T-cell (primary cell): ENCODE measurements around the gene UBALD2. TPM values are rescaled to one million over a fixed set of nuclear protein-coding genes. Genes with fewer than 3 reads are reported as not detected.
A peak's percentile ranks its signal among the peaks of the same experiment; 100 is the strongest.
"Not testable (repeated sequence)": the region's sequence is repeated elsewhere in the genome, so short reads cannot be mapped to it uniquely, and the experiment has no call there.

Experiments used
- ATAC-seq, 4 experiments: fragments of 200-7000 bp in 3 of 4; fragments of 150-1000 bp in 1 of 4; cut with Tn5 transposase; replicated peaks in 1 of 4; 1 replicate in 3 of 4; 2 replicates in 1 of 4; pipeline ENCODE4 v1.10.0; 2021; ENCODE audit warnings: moderate library complexity in 3 of 4, mild to moderate bottlenecking in 2 of 4, moderate number of reproducible peaks in 1 of 4
- CTCF ChIA-PET, 2 donors: fragments of 300-600 bp; sonication (Branson Sonifier 250); formaldehyde crosslinking; loops; one replicate each; lab custom pipeline; 2022; ENCODE audit warnings: antibody characterized with exemption in 2 of 2; lab: Charles Lee
- POLR2A ChIA-PET, 2 donors: fragments of 300-600 bp; sonication (Branson Sonifier 250); formaldehyde crosslinking; loops; one replicate each; lab custom pipeline; 2022; ENCODE audit warnings: antibody characterized with exemption in 2 of 2; lab: Charles Lee
- DNase-seq, 35 experiments: peaks; one replicate each; pipeline versions ENCODE4 v3.0.0 to v3.0.0-alpha.2; 2013 to 2023
- H3K27ac ChIP-seq: one replicate; pipeline ENCODE4 v1.5.1; 2013; ENCODE audit warnings: low read length
- H3K27me3 ChIP-seq, 2 experiments: replicated peaks in 1 of 2; 1 replicate in 1 of 2; 2 replicates in 1 of 2; pipeline versions ENCODE4 v1.6.1 to v1.7.0; 2013; ENCODE audit warnings: low read length in 1 of 2, mixed read lengths in 1 of 2; ENCODE audit not compliant: control insufficient read depth in 2 of 2, insufficient read depth in 2 of 2; ENCODE audit errors: extremely low read depth in 1 of 2
- H3K36me3 ChIP-seq, 2 donors: 1 replicate in 1 of 2; 2 replicates in 1 of 2; pipeline versions ENCODE4 v1.6.1 to v1.7.0; 2013; ENCODE audit warnings: low read length in 1 of 2; ENCODE audit not compliant: control insufficient read depth in 2 of 2, insufficient read depth in 1 of 2; ENCODE audit errors: extremely low read depth in 1 of 2
- H3K4me1 ChIP-seq, 2 experiments: 1 replicate in 1 of 2; 2 replicates in 1 of 2; pipeline versions ENCODE4 v1.6.1 to v1.7.0; 2013; ENCODE audit warnings: low read length in 2 of 2, mixed read lengths in 1 of 2; ENCODE audit not compliant: insufficient read depth in 2 of 2, control insufficient read depth in 1 of 2; ENCODE audit errors: extremely low read depth in 1 of 2
- H3K4me3 ChIP-seq, 2 donors: 1 replicate in 1 of 2; 2 replicates in 1 of 2; pipeline versions ENCODE4 v1.5.1 to v1.7.0; 2013; ENCODE audit warnings: mild to moderate bottlenecking in 2 of 2, low read length in 1 of 2, moderate library complexity in 1 of 2; ENCODE audit not compliant: control insufficient read depth in 1 of 2; ENCODE audit errors: extremely low read depth in 1 of 2
- H3K9me3 ChIP-seq: 2 replicates; pipeline ENCODE4 v1.7.0; 2013
- H3K27ac Mint-ChIP-seq, 2 donors: one replicate each; pipeline ENCODE4 v1.8.0; 2020 to 2021; ENCODE audit warnings: mild to moderate bottlenecking in 2 of 2, mixed read lengths in 2 of 2
- H3K27me3 Mint-ChIP-seq, 2 donors: one replicate each; pipeline ENCODE4 v1.8.0; 2021 to 2022; ENCODE audit warnings: mixed read lengths in 2 of 2
- H3K36me3 Mint-ChIP-seq: one replicate; pipeline ENCODE4 v1.8.0; 2021; ENCODE audit warnings: mixed read lengths
- H3K4me1 Mint-ChIP-seq, 3 donors: one replicate each; pipeline ENCODE4 v1.8.0; 2020 to 2022; ENCODE audit warnings: mixed read lengths in 3 of 3, mild to moderate bottlenecking in 1 of 3
- H3K4me3 Mint-ChIP-seq, 3 donors: one replicate each; pipeline ENCODE4 v1.8.0; 2020 to 2022; ENCODE audit warnings: mild to moderate bottlenecking in 3 of 3, mixed read lengths in 3 of 3, moderate library complexity in 3 of 3
- H3K9me3 Mint-ChIP-seq, 3 donors: one replicate each; pipeline ENCODE4 v1.8.0; 2020 to 2022; ENCODE audit warnings: mixed read lengths in 3 of 3
- WGBS: methylation state at CpG from one replicate; pipeline ENCODE4 v1.1.5; 2013; ENCODE audit warnings: missing lambda C conversion rate; ENCODE audit not compliant: insufficient coverage; 5-methylcytosine and 5-hydroxymethylcytosine counted together
- total RNA-seq, 35 experiments: library from RNA in 6 of 35; stranded (reverse) in 6 of 35; fragments of 120-200 nt in 1 of 35; gene quantifications; one replicate each; pipeline versions ENCODE4 v1.2.1 to v1.2.4 and lab custom pipeline; 2013 to 2026

UBALD2 gene
- total RNA-seq, 5 donors from 2014 or later (not counting 1 experiment from before 2014, with no cell fraction given), result 163 to 277 (median 177) TPM

DNA sequence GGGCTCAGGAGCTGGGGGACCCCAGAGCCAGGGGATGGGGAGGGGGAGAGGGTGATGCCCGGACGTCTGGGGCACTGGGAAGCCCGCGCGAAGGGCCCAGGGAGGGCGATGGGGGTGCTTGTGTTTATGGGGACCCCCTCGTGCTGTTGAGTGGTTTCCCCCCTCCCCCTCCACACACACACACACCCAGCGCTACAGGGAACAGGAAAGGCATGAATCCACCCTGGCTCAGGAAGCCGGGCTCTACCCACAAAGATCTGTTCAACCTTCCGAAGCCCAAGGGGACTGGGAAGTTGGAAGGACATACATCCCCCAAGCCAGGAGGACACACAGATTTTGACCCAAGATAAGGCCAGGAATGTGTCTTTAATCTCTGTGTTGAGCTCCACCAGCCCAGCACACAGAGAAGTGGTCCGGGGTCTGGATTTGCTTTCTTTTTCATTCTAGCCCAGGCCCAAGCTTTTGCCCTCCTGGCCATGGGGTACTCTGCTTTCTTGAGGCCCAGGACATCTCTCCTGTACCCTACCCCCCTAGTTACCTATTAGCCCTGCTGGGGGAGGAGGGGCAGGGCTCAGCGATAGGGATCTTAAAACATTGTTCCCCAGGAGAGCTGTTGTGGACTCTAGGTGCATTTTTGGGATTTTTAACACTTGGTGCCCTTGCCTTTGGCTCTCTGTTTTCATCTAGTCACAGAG lies 1.2 kb downstream of the UBALD2 start:
- Histone ChIP-seq H3K27me3 (no peaks in the 10 kb centered on the region), H3K27ac (peak overlapping the region; percentile 83), H3K4me1 (peaks cover 42 to 83% of the 10 kb centered on the region in 2 experiments), H3K36me3 (peaks cover 0 to 28% of the 10 kb centered on the region in 2 donors), H3K4me3 (peak overlapping the region; percentile 74 to 77), H3K9me3 (no peaks in the 10 kb centered on the region)
- Mint-ChIP-seq H3K4me1 (peaks cover 70 to 72% (median 71%) of the 10 kb centered on the region in 3 donors), H3K27me3 (no peaks in the 10 kb centered on the region), H3K27ac (peak overlapping the region; percentile 89 to 93), H3K9me3 (no peaks in the 10 kb centered on the region), H3K4me3 (peak overlapping the region; percentile 85 to 91 (median 89)), H3K36me3 (peaks cover 23% of the 10 kb centered on the region)
- ChIA-PET CTCF (interaction anchor here (0.5 to 0.9 kb wide), 4 partner anchors 74 to 296 kb away, joined by 3 read pairs; partner anchors contain the start of gene EXOC7 (in 1 of the 2)), POLR2A (interaction anchor here (0.5 to 1.7 kb wide), 6 partner anchors 20 to 87 kb away, joined by 3 to 7 read pairs (median 5); no protein-coding TSS in a partner anchor)
- peak in 1 of 35 experiments; percentile 49 for DNase-seq
- WGBS, result 7% methylated on average over 4 of the region's 12 CpGs
- no peak for ATAC-seq

DNA sequence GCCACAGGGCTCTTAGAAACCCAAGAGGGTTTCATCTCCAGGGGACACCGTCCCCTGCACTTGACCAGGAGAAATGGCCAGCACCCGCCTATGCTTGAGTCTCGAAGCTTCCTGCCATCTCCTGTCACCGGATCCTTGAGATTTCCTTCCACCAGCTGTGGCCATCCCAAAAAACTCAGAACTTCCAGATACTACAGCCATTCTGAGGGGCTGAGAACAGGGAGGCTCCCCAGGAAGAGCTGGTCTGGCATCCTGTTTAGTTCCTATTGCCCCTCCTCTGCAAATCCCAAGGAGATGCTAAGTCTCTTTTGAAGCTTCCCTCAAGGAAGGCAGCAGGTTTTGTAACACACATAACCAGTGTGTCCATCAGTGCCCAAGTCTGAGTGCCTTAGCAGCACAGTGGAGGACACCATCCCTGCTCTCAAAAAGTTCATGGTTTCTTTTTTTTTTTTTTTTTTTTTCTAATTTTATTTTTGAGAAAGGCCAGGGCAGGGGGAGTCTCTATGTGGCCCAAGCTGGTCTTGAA lies 2.0 kb downstream of the UBALD2 start:
- no peaks in the 10 kb centered on the region for H3K27me3 Mint-ChIP-seq
- H3K36me3 Mint-ChIP-seq, result peaks cover 23% of the 10 kb centered on the region
- ChIA-PET CTCF (interaction anchor here in 1 of 2 donors (0.7 to 1.0 kb wide), 4 partner anchors 75 to 164 kb away, joined by 3 read pairs; partner anchors contain the start of gene EXOC7), POLR2A (interaction anchor here (0.5 to 1.5 kb wide), 9 partner anchors 21 to 733 kb away, joined by 3 to 10 read pairs (median 5); no protein-coding TSS in a partner anchor)
- DNase-seq (no peak), ATAC-seq (no peak)
- peak overlapping the region; percentile 95 to 96 for H3K27ac Mint-ChIP-seq
- peak overlapping the region; percentile 83 for H3K27ac ChIP-seq
- no peaks in the 10 kb centered on the region for H3K9me3 ChIP-seq
- H3K4me3 ChIP-seq, result peak overlapping the region; percentile 74 to 77
- peaks cover 68 to 71% (median 68%) of the 10 kb centered on the region in 3 donors for H3K4me1 Mint-ChIP-seq
- H3K4me3 Mint-ChIP-seq, result peak overlapping the region; percentile 85 to 91 (median 89)
- H3K36me3 ChIP-seq, result peaks cover 0 to 28% of the 10 kb centered on the region in 2 donors
- peaks cover 42 to 83% of the 10 kb centered on the region in 2 experiments for H3K4me1 ChIP-seq
- no peaks in the 10 kb centered on the region for H3K27me3 ChIP-seq
- WGBS, result 24% methylated on average over 4 of the region's 4 CpGs
- H3K9me3 Mint-ChIP-seq, result no peaks in the 10 kb centered on the region

DNA sequence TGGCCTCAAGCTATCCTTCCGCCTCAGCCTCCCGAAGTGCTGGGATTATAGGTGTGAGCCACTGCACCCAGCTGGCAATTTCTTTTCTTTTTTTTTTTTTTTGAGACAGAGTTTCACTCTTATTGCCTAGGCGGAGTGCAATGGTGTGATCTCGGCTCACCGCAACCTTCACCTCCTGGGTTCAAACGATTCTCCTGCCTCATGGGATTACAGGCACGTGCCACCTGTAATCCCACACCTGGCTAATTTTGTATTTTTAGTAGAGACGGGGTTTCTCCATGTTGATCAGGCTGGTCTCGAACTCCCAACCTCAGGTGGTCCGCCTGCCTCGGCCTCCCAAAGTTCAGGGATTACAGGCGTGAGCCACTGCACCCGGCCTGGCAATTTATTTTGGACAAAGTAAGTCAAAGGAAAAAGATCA lies 2.4 kb downstream of the UBALD2 start:
- POLR2A ChIA-PET, result interaction anchor here (0.5 to 1.5 kb wide), 6 partner anchors 22 to 733 kb away, joined by 4 to 10 read pairs (median 6); no protein-coding TSS in a partner anchor
- peaks cover 65 to 69% (median 67%) of the 10 kb centered on the region in 3 donors for H3K4me1 Mint-ChIP-seq

DNA sequence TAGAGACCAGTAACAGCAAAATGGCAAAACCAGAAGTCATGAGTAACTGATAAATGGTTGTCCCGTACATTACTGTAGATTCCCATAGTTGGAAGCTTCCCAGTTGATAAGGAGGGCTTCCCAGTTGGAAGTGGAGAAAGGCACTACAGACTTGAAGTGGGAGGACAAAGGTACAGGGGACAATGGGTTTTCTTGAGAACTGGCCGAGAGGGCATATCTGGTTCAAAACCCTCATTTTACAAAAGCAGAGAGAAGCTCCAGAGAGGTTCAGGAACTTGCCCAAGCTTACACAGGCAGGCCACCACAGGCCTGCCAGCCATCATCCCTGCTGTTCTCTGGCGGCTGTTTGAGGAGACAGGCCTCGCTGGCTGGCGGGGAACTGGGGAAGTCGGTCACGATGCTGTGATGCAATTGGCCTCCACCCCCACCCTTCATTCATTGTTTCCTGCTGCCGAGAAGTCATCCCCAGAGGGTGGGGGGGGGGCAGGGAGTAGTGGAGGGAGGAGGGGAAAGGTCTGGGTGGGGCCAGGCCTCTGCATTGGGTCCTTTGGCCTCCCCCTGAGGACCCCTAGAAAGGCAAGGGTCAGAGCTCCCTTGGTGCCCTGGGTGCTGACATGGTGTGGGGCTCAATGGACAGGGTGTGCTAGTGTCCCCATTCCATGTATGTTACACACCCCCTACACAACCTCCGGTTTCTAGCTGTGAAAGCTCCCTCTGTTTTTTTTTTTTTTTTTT lies 3.0 kb downstream of the UBALD2 start:
- DNase-seq (peak in 34 of 35 experiments; percentile 57 to 81 (median 67)), ATAC-seq (peak in 1 of 4 experiments; percentile 5)
- POLR2A ChIA-PET, result interaction anchor here (0.5 to 1.2 kb wide), 9 partner anchors 9 to 492 kb away, joined by 3 to 9 read pairs (median 4); no protein-coding TSS in a partner anchor
- CTCF ChIA-PET, result interaction anchor here (0.6 to 1.5 kb wide), 8 partner anchors 59 to 904 kb away, joined by 3 to 13 read pairs (median 4); no protein-coding TSS in a partner anchor
- Mint-ChIP-seq H3K4me1 (peaks cover 65 to 69% (median 67%) of the 10 kb centered on the region in 3 donors), H3K4me3 (peak overlapping the region; percentile 85 to 91 (median 89)), H3K9me3 (no peaks in the 10 kb centered on the region), H3K27ac (peak overlapping the region; percentile 95 to 96), H3K27me3 (no peaks in the 10 kb centered on the region), H3K36me3 (peaks cover 23% of the 10 kb centered on the region)
- no peaks in the 10 kb centered on the region for H3K27me3 ChIP-seq
- H3K9me3 ChIP-seq, result no peaks in the 10 kb centered on the region
- peaks cover 43 to 83% of the 10 kb centered on the region in 2 experiments for H3K4me1 ChIP-seq
- peak overlapping the region; percentile 83 for H3K27ac ChIP-seq
- H3K36me3 ChIP-seq, result peaks cover 0 to 28% of the 10 kb centered on the region in 2 donors
- 33% methylated on average over 3 of the region's 9 CpGs for whole genome bisulfite sequencing
- H3K4me3 ChIP-seq, result peak overlapping the region; percentile 74 to 77

More for the DNA sequence above, 2.4 kb downstream of the UBALD2 start:
- not testable (repeated sequence) for ATAC-seq, H3K27me3 Mint-ChIP-seq, H3K27me3 ChIP-seq, H3K9me3 ChIP-seq, H3K9me3 Mint-ChIP-seq
- WGBS, result 20% methylated on average over 1 of the region's 13 CpGs
- Histone ChIP-seq H3K36me3 (peaks cover 0 to 28% of the 10 kb centered on the region in 2 donors), H3K4me3 (peak overlapping the region; percentile 74 to 77), H3K4me1 (peaks cover 42 to 83% of the 10 kb centered on the region in 2 experiments), H3K27ac (peak overlapping the region; percentile 83)
- H3K4me3 Mint-ChIP-seq, result peak overlapping the region; percentile 85 to 91 (median 89)
- H3K36me3 Mint-ChIP-seq, result peaks cover 23% of the 10 kb centered on the region
- H3K27ac Mint-ChIP-seq, result peak overlapping the region; percentile 95 to 96
- CTCF ChIA-PET, result interaction anchor here in 1 of 2 donors (0.8 to 1.5 kb wide), 5 partner anchors 75 to 164 kb away, joined by 3 to 7 read pairs (median 3); partner anchors contain the start of gene EXOC7
- DNase-seq, result peak in 1 of 35 experiments; percentile 43

DNA sequence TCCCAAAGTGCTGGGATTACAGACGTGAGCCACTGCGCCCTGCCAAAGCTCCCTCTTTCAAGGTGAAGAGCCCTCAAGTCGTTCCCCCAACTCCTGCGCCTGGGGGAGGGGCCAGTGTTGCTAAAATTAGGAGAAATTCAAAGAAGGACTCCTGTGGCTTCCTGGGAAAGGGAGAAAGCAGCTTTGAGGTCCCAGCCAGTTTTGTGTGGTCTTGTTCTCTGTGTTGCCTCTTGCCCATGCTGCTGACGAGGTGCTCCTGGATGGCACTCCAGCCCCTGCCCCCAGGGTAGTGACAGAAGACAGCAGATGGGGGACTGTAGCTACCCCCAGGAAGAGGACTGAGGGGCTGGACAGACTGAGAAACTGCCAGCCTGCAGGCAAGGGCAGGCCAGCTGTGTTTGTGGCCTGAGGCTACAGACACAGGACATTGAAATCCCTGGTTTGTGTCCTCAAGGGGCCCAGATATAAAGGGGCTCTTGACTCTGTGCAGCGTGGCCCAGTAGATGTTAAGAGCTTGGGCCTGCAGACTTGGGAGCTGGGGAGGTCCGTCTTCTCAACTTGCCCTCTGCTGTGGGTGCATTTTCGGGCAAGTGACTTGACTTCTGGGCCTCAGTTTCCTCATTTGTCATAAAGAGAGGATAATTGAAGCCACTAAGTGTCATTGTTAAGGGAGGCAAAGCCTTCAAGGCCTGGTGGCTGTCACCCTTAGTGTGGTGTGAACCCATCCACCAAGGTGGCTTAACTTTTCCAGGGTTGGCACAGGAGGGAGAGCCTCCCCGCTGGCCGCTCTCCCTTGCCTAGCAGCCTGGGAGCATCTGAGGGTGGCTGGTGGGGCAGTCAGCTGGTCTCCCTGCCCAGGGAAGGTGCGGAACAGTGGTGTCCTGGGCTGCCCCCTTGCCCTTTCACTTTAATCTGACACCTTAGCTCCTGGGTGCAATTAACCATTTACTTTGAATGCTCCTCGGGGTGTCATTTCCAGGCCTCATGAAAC lies 4.1 kb downstream of the UBALD2 start:
- Mint-ChIP-seq H3K4me3 (peak overlapping the region; percentile 85 to 91 (median 89)), H3K27me3 (no peaks in the 10 kb centered on the region), H3K27ac (peak overlapping the region; percentile 95 to 96), H3K4me1 (peaks cover 66 to 69% (median 67%) of the 10 kb centered on the region in 3 donors), H3K9me3 (no peaks in the 10 kb centered on the region), H3K36me3 (peaks cover 23% of the 10 kb centered on the region)
- POLR2A ChIA-PET, result interaction anchor here (0.5 to 1.2 kb wide), 7 partner anchors 13 to 206 kb away, joined by 3 to 9 read pairs (median 4); no protein-coding TSS in a partner anchor
- DNase-seq, result peak in 1 of 35 experiments; percentile 25
- peak overlapping the region in 1 of 2 donors; percentile 44 for H3K4me3 ChIP-seq
- H3K27ac ChIP-seq, result peak overlapping the region; percentile 83
- no peaks in the 10 kb centered on the region for H3K9me3 ChIP-seq
- H3K27me3 ChIP-seq, result no peaks in the 10 kb centered on the region
- 73% methylated on average over 3 of the region's 12 CpGs for WGBS
- CTCF ChIA-PET, result interaction anchor here (0.6 to 1.5 kb wide), 5 partner anchors 77 to 905 kb away, joined by 3 to 7 read pairs (median 4); no protein-coding TSS in a partner anchor
- H3K4me1 ChIP-seq, result peaks cover 42 to 87% of the 10 kb centered on the region in 2 experiments
- peaks cover 0 to 28% of the 10 kb centered on the region in 2 donors for H3K36me3 ChIP-seq
- no peak for ATAC-seq
